ENCODE measurements around the gene ZBTB8OS. TPM values are rescaled to one million over a fixed set of nuclear protein-coding genes. Genes with fewer than 3 reads are reported as not detected.

ZBTB8OS gene
- total RNA-seq, 1 experiment from 2014 or later = 85.2 TPM

GRCh38 chr1:32695098-32695904, 45.0 kb upstream of the ZBTB8OS start:
- no peaks in the 10 kb centered on the region for H3K36me3 ChIP-seq (ENCODE audit: low read depth, low read length)
- H3K9me2 ChIP-seq (replicated peaks; ENCODE audit: low read length) = no peaks in the 10 kb centered on the region
- peaks cover 7% of the 10 kb centered on the region; the same call in 1 of the 2 replicates for H3K4me1 ChIP-seq (ENCODE audit: insufficient read depth, low read length)
- ATAC-seq (peak; percentile 22), DNase-seq (peak; percentile 58)
- BruUV-seq (replicated peaks) = TSS peak; percentile 10
- CTCF ChIA-PET = interaction anchor here (0.7 kb wide), 1 partner anchor 178 kb away, joined by 3 read pairs; no protein-coding TSS in a partner anchor
- H3K27ac ChIP-seq (ENCODE audit: low read length) = no peak overlapping the region
- H2AFZ ChIP-seq (ENCODE audit: low read length) = 0 out of 2 replicates have a peak overlapping the region, but pooled peaks have one; percentile 9
- H3K27me3 ChIP-seq (ENCODE audit: low read length) = no peaks in the 10 kb centered on the region
- POLR2A ChIA-PET (ENCODE audit: unreplicated experiment) = no interaction called here
- H3K9me3 ChIP-seq (ENCODE audit: low read length) = no peaks in the 10 kb centered on the region
- no peak overlapping the region for H3K4me3 ChIP-seq (ENCODE audit: low read length)
- no peak overlapping the region for H3K9ac ChIP-seq (ENCODE audit: low read length)
- no peaks in the 10 kb centered on the region for H4K20me1 ChIP-seq (ENCODE audit: low read length)
- H3K79me2 ChIP-seq (ENCODE audit: low read length) = no peaks in the 10 kb centered on the region
- no peak overlapping the region for H3K4me2 ChIP-seq (ENCODE audit: low read length)
- no peaks in the 10 kb centered on the region for H3F3A ChIP-seq (ENCODE audit: low read length, unreplicated experiment)
- TF ChIP-seq CTCF (conservative IDR thresholded peaks at IDR 0.05; ENCODE audit: low read depth, low read length) = no peak
- TF ChIP-seq EZH2phosphoT487 (IDR thresholded peaks at IDR 0.05; ENCODE audit: borderline replicate concordance, low read length) = no peak
- no peak for TF ChIP-seq EZH2 (IDR thresholded peaks at IDR 0.05; ENCODE audit: low read length, unreplicated experiment)
- intact Hi-C loops (cut with micrococcal nuclease) = no loop called here

GRCh38 chr1:32693455-32694174, 43.3 kb upstream of the ZBTB8OS start:
- no peak overlapping the region for H3K4me2 ChIP-seq (ENCODE audit: low read length)
- no TSS peak for BruUV-seq (replicated peaks)
- no peak overlapping the region for H3K4me3 ChIP-seq (ENCODE audit: low read length)
- no peaks in the 10 kb centered on the region for H3F3A ChIP-seq (ENCODE audit: low read length, unreplicated experiment)
- intact Hi-C loops (cut with micrococcal nuclease) = no loop called here
- H3K9me2 ChIP-seq (replicated peaks; ENCODE audit: low read length) = no peaks in the 10 kb centered on the region
- no peak for ATAC-seq
- H3K27ac ChIP-seq (ENCODE audit: low read length) = no peak overlapping the region
- H3K4me1 ChIP-seq (ENCODE audit: insufficient read depth, low read length) = peaks cover 7% of the 10 kb centered on the region; the same call in 1 of the 2 replicates
- no peak overlapping the region for H2AFZ ChIP-seq (ENCODE audit: low read length)
- ChIA-PET POLR2A (ENCODE audit: unreplicated experiment) (interaction anchor here (0.6 kb wide), 1 partner anchor 17 kb away, joined by 4 read pairs; no protein-coding TSS in a partner anchor), CTCF (no interaction called here)
- no peaks in the 10 kb centered on the region for H3K27me3 ChIP-seq (ENCODE audit: low read length)
- H4K20me1 ChIP-seq (ENCODE audit: low read length) = no peaks in the 10 kb centered on the region
- no peaks in the 10 kb centered on the region for H3K36me3 ChIP-seq (ENCODE audit: low read depth, low read length)
- no peak for TF ChIP-seq EZH2phosphoT487 (IDR thresholded peaks at IDR 0.05; ENCODE audit: borderline replicate concordance, low read length)
- no peak for TF ChIP-seq EZH2 (IDR thresholded peaks at IDR 0.05; ENCODE audit: low read length, unreplicated experiment)
- no peak for TF ChIP-seq CTCF (conservative IDR thresholded peaks at IDR 0.05; ENCODE audit: low read depth, low read length)
- H3K79me2 ChIP-seq (ENCODE audit: low read length) = no peaks in the 10 kb centered on the region
- H3K9me3 ChIP-seq (ENCODE audit: low read length) = no peaks in the 10 kb centered on the region
- no peak overlapping the region for H3K9ac ChIP-seq (ENCODE audit: low read length)
- no peak for DNase-seq
